ENCODE measurements around the gene RRP1. TPM values are rescaled to one million over a fixed set of nuclear protein-coding genes. Genes with fewer than 3 reads are reported as not detected.

The RRP1 gene, protein sequence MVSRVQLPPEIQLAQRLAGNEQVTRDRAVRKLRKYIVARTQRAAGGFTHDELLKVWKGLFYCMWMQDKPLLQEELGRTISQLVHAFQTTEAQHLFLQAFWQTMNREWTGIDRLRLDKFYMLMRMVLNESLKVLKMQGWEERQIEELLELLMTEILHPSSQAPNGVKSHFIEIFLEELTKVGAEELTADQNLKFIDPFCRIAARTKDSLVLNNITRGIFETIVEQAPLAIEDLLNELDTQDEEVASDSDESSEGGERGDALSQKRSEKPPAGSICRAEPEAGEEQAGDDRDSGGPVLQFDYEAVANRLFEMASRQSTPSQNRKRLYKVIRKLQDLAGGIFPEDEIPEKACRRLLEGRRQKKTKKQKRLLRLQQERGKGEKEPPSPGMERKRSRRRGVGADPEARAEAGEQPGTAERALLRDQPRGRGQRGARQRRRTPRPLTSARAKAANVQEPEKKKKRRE
- total RNA-seq (10 to 100 TPM in 4 of 6 donors, 1 to 10 TPM in 2; 7.6 to 18.4 (median 12.0) TPM), polyA plus RNA-seq (10 to 100 TPM; 15.1 to 17.4 TPM)

DNA sequence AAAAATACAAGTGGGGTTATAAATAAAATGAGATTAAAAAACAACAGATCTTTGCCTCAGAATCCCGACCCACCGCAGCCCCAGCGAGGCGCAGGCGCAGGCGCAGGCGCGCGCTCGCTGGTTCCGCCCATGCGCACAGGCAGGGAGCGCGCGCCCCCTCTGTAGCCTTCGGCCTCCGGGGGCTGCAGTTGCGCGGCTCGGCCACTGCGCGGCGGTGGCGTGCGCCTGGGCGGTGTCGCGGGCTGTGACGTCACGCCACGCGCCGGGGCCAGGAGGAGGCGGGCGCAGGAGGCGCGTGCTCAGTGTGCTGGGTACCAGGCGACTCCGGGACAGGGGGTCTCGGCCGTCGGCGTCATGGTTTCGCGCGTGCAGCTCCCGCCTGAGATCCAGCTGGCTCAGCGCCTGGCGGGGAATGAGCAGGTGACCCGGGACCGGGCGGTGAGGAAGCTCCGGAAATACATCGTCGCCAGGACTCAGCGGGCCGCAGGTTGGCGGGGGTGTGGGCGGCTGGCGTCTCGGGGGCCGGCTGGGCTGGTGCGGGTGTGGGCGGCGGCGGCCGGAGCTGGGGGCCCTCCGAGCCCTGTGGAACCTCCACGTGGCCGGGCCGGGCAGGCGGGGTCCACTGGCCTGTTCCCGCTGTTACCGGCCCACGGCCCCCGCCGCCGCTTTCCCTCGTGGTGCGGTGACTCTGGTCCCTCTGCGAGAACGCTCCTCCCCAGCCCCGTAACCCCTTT lies at the start of gene RRP1:
Gene RRP1 (plus strand): TSS at position 302 of the 734 bp plus-strand sequence. CDS start 53 bp downstream, at position 355.
- intact Hi-C loops (cut with DNase I): no loop called here
- 0% methylated on average over 57 to 83 of the region's 83 CpGs for WGBS, 2 donors
- H3K27me3 ChIP-seq: no peaks in the 10 kb centered on the region
- DNase-seq (peak; percentile 84 to 99 (median 96)), FAIRE-seq (no peak), ATAC-seq (peak; percentile 94 to 99 (median 96))
- H3K4me1 ChIP-seq: peaks cover 0 to 15% (median 5%) of the 10 kb centered on the region in 3 donors
- TF ChIP-seq, protein P1, sequence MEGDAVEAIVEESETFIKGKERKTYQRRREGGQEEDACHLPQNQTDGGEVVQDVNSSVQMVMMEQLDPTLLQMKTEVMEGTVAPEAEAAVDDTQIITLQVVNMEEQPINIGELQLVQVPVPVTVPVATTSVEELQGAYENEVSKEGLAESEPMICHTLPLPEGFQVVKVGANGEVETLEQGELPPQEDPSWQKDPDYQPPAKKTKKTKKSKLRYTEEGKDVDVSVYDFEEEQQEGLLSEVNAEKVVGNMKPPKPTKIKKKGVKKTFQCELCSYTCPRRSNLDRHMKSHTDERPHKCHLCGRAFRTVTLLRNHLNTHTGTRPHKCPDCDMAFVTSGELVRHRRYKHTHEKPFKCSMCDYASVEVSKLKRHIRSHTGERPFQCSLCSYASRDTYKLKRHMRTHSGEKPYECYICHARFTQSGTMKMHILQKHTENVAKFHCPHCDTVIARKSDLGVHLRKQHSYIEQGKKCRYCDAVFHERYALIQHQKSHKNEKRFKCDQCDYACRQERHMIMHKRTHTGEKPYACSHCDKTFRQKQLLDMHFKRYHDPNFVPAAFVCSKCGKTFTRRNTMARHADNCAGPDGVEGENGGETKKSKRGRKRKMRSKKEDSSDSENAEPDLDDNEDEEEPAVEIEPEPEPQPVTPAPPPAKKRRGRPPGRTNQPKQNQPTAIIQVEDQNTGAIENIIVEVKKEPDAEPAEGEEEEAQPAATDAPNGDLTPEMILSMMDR (IDR thresholded peaks at IDR 0.05): peak; percentile 99 to 100 (median 100)
- H3K9me3 ChIP-seq: no peaks in the 10 kb centered on the region
- peaks cover 6 to 17% (median 7%) of the 10 kb centered on the region in 3 donors for H3K36me3 ChIP-seq
- H3K4me3 ChIP-seq: peak within 1 kb of the TSS; percentile 82 to 95 (median 88)
- H3K27ac ChIP-seq: peak within 1 kb of the TSS; percentile 55 to 92 (median 78)

DNA sequence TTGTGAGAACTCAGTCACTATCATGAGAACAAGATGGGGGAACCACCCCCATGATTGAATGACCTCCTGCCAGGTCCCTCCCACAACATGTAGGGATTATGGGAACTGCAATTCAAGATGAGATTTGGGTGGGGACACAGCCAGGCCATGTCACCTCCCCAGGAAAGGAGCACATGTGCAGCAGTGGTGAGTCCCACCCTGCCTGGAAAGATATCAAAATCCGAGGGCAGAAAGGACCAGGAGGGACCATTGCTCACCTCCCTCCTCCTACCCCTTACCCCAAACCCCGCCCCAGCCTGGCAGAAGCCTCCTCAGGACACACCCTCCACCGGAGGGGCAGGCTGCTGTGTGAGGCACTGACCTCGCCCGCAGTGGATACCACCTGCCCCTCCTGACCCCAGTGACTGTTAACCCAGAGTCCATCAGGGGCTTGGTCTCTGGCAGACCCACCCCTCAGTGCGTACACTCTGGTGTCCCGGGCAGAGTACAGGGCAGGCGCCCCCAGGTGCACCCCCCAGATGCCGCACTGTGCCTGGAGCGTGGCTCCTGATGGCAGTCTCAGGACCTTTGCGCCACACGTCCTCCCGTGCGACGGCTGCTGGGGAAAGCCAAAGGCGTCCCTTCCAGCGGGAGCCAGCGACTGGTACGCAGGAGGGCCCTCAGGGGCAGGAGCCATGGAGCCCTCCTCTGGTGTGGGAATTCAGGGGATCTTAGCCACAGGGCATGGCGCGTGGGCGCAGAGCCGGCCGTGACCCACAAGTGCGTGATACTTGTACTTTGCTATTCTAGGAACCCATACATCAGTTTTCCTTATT lies 49.5 kb upstream of the RRP1 start:
- Histone ChIP-seq H3K27ac (no peak overlapping the region), H3K27me3 (no peaks in the 10 kb centered on the region), H3K4me1 (no peaks in the 10 kb centered on the region), H3K4me3 (no peak overlapping the region), H3K36me3 (peaks cover 0 to 23% (median 0%) of the 10 kb centered on the region in 3 donors), H3K9me3 (no peaks in the 10 kb centered on the region)
- WGBS, 2 donors: 92 to 93% methylated on average over 25 of the region's 25 CpGs
- TF ChIP-seq, protein P1 (IDR thresholded peaks at IDR 0.05): no peak
- intact Hi-C loops (cut with DNase I): no loop called here
- ATAC-seq (peak in 3 of 4 donors; percentile 9 to 15 (median 15)), FAIRE-seq (no peak), DNase-seq (peak in 2 of 6 donors; percentile 57 to 78)

DNA sequence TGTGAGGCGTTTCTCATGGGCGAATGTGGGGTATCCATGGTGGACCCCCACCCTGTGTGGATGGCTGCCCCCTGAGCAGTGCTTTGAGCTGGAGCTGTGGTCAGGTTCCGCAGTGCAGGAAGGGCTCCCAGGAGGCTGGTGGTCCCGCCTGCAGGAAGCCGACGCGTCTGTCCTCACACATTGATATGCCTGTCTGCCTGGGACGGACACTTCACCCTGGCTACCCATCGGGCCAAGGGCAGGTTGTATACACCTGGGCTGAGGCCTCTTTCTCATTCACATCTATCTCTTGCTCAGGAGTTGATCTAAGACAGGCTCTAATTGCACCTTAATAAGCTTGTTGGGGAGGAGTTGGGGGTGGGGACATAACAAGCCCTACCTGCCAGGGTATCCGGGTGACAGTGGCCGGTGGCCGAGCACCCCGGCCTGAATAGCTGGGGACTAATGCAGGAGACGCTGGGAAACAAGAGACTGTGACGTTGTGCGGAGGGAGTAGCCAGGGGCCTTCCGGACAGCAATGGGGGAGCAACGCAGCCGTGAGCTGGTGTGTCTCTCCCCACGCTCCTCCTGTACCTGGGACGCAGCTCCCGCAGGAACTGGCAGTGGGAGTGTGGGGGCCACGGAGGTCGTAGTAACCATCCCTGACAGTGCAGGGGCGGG lies 48.8 kb upstream of the RRP1 start:
- no peaks in the 10 kb centered on the region for H3K9me3 ChIP-seq
- TF ChIP-seq, protein P1 (IDR thresholded peaks at IDR 0.05): no peak
- H3K4me3 ChIP-seq: no peak overlapping the region
- FAIRE-seq (no peak), ATAC-seq (peak; percentile 46 to 81 (median 71)), DNase-seq (peak in 4 of 6 donors; percentile 55 to 87 (median 62))
- no peaks in the 10 kb centered on the region for H3K27me3 ChIP-seq
- WGBS, 2 donors: 43 to 63% methylated on average over 24 to 25 of the region's 25 CpGs
- H3K36me3 ChIP-seq: peaks cover 0 to 31% (median under 1%) of the 10 kb centered on the region in 3 donors
- peak overlapping the region in 2 of 4 donors; percentile 38 to 48 for H3K27ac ChIP-seq
- intact Hi-C loops (cut with DNase I): no loop called here
- H3K4me1 ChIP-seq: no peaks in the 10 kb centered on the region

- H3K9me3 ChIP-seq: no peaks in the 10 kb centered on the region
- H3K4me1 ChIP-seq: no peaks in the 10 kb centered on the region
- WGBS, 2 donors: 70 to 91% methylated on average over 17 to 25 of the region's 28 CpGs
- ATAC-seq (no peak), DNase-seq (peak in 2 of 6 donors; percentile 40 to 76), FAIRE-seq (no peak)
- TF ChIP-seq, protein P1 (IDR thresholded peaks at IDR 0.05): no peak
- H3K36me3 ChIP-seq: peaks cover 0 to 40% (median 8%) of the 10 kb centered on the region in 3 donors
- H3K27ac ChIP-seq: no peak overlapping the region
- no peak overlapping the region for H3K4me3 ChIP-seq
- H3K27me3 ChIP-seq: no peaks in the 10 kb centered on the region
- intact Hi-C loops (cut with DNase I): no loop called here
Measured at GRCh38 chr21:43741423-43742096, 47.8 kb upstream of the RRP1 start.

All from pancreas (tissue), 10 donors.